Upper lobe of right lung (tissue), 1 donor: Measurements from ENCODE around the gene NACA2. TPM values are rescaled to one million over a fixed set of nuclear protein-coding genes. Genes with fewer than 3 reads are reported as not detected.

ENCODE experiments used
- ATAC-seq: fragments of 200-7000 bp; cut with Tn5 transposase; one replicate; pipeline ENCODE4 v1.9.1; 2020; ENCODE audit warnings: mild to moderate bottlenecking, moderate library complexity
- DNase-seq: peaks from one replicate; pipeline ENCODE4 v3.0.0-alpha.2; 2020
- H3K27ac ChIP-seq: fragments of 200-600 bp; one replicate; pipeline ENCODE4 v1.8.0; 2022
- H3K27me3 ChIP-seq: fragments of 200-600 bp; one replicate; pipeline ENCODE4 v1.8.0; 2022; ENCODE audit warnings: mild to moderate bottlenecking
- H3K36me3 ChIP-seq: fragments of 200-600 bp; one replicate; pipeline ENCODE4 v1.8.0; 2022
- H3K4me1 ChIP-seq: fragments of 200-600 bp; one replicate; pipeline ENCODE4 v1.8.0; 2022
- H3K4me3 ChIP-seq: fragments of 200-600 bp; one replicate; pipeline ENCODE4 v1.8.0; 2022; ENCODE audit warnings: mild to moderate bottlenecking
- H3K9me3 ChIP-seq: fragments of 200-600 bp; one replicate; pipeline ENCODE4 v1.8.0; 2022
- intact Hi-C: fragments of 100-400 bp; cut with DNase I; formaldehyde crosslinking; loops from one replicate; pipeline ENCODE4 v1.11.0; 2022
- total RNA-seq: library from RNA; stranded (reverse); fragmentation: NEBNext Ultra II Directional; extraction: Animal tissue kit (Norgen Biotek cat#: 25700); gene quantifications from one replicate; pipeline ENCODE4 v1.2.1, GENCODE V29; 2021
- TF ChIP-seq, protein P1 (sequence below): fragments of 200-600 bp; IDR thresholded peaks from one replicate; pipeline ENCODE4 v1.8.0; 2022; ENCODE audit warnings: antibody characterized with exemption
- donor health status: DM: no; HTN: yes; CAD: no; lungs with severe emphysema.

Gene NACA2
- total RNA-seq, 1 donor from 2014 or later, result not detected

GRCh38 chr17:61625564-61625963 is 34.5 kb upstream of the NACA2 start:
- no peaks in the 10 kb centered on the region for H3K4me1 ChIP-seq
- intact Hi-C loops, result no loop called here
- H3K9me3 ChIP-seq, result no peaks in the 10 kb centered on the region
- ATAC-seq (no peak), DNase-seq (no peak)
- H3K36me3 ChIP-seq, result no peaks in the 10 kb centered on the region
- no peak overlapping the region for H3K27ac ChIP-seq
- TF ChIP-seq, protein P1, sequence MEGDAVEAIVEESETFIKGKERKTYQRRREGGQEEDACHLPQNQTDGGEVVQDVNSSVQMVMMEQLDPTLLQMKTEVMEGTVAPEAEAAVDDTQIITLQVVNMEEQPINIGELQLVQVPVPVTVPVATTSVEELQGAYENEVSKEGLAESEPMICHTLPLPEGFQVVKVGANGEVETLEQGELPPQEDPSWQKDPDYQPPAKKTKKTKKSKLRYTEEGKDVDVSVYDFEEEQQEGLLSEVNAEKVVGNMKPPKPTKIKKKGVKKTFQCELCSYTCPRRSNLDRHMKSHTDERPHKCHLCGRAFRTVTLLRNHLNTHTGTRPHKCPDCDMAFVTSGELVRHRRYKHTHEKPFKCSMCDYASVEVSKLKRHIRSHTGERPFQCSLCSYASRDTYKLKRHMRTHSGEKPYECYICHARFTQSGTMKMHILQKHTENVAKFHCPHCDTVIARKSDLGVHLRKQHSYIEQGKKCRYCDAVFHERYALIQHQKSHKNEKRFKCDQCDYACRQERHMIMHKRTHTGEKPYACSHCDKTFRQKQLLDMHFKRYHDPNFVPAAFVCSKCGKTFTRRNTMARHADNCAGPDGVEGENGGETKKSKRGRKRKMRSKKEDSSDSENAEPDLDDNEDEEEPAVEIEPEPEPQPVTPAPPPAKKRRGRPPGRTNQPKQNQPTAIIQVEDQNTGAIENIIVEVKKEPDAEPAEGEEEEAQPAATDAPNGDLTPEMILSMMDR, result no peak
- H3K27me3 ChIP-seq, result no peaks in the 10 kb centered on the region
- no peak overlapping the region for H3K4me3 ChIP-seq

DNA sequence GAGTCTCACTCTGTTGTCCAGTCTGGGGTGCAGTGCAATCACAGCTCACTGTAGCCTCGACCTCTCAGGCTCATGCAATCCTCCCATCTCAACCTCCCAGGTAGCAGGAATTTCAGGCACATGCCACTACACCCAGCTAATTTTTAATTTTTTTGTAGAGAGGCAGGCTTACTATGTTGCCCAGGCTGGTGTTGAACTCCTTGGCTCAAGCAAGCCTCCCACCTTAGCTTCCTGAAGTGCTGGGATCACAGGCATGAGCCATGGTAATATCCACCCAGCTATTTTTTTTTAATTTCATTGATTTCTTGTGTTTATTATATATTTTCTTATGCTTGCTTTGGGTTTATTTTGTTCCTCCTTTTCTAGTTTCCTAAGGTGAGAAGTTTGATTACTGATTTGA is 33.9 kb upstream of the NACA2 start:
- no peaks in the 10 kb centered on the region for H3K36me3 ChIP-seq
- H3K4me3 ChIP-seq, result no peak overlapping the region
- no peaks in the 10 kb centered on the region for H3K4me1 ChIP-seq
- DNase-seq, result no peak
- TF ChIP-seq, protein P1, result no peak
- ATAC-seq, result no peak
- no peaks in the 10 kb centered on the region for H3K27me3 ChIP-seq
- intact Hi-C loops, result no loop called here
- peaks cover 2% of the 10 kb centered on the region for H3K9me3 ChIP-seq
- no peak overlapping the region for H3K27ac ChIP-seq

- no peak overlapping the region for H3K27ac ChIP-seq
- no peaks in the 10 kb centered on the region for H3K36me3 ChIP-seq
- TF ChIP-seq, protein P1, result no peak
- DNase-seq (no peak), ATAC-seq (no peak)
- intact Hi-C loops, result no loop called here
- no peaks in the 10 kb centered on the region for H3K4me1 ChIP-seq
- no peak overlapping the region for H3K4me3 ChIP-seq
- no peaks in the 10 kb centered on the region for H3K27me3 ChIP-seq
- H3K9me3 ChIP-seq, result peaks cover 4% of the 10 kb centered on the region
Measured at GRCh38 chr17:61621317-61621716, 30.3 kb upstream of the NACA2 start.

- Histone ChIP-seq H3K36me3 (no peaks in the 10 kb centered on the region), H3K9me3 (peaks cover 4% of the 10 kb centered on the region), H3K4me3 (no peak overlapping the region), H3K4me1 (no peaks in the 10 kb centered on the region), H3K27ac (no peak overlapping the region), H3K27me3 (no peaks in the 10 kb centered on the region)
- DNase-seq (no peak), ATAC-seq (no peak)
- intact Hi-C loops, result no loop called here
- TF ChIP-seq, protein P1, result no peak
Measured at GRCh38 chr17:61619953-61620352, 28.9 kb upstream of the NACA2 start.

DNA sequence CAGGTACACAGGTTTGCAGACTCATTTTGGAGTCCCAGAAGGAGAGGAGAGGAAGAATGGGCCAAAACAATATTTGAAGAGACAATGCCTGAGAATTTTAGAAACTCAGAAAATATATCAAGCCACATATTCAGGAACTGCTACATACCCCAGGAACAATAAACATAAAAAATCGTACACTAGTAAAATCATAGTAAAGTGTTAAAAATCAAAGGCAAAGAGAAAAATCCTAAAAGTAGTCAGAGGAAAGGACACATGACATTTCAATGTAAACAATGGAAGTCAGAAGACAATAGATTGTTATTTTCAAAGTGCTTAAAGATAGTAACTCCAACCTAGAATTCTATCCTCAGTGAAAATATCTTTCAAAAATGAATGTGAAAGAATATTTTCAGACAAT is 28.5 kb upstream of the NACA2 start:
- intact Hi-C loops, result no loop called here
- DNase-seq, result no peak
- Histone ChIP-seq H3K27ac (no peak overlapping the region), H3K9me3 (peaks cover 4% of the 10 kb centered on the region), H3K4me1 (no peaks in the 10 kb centered on the region), H3K4me3 (no peak overlapping the region), H3K36me3 (no peaks in the 10 kb centered on the region), H3K27me3 (no peaks in the 10 kb centered on the region)
- TF ChIP-seq, protein P1, result no peak
- ATAC-seq, result no peak

DNA sequence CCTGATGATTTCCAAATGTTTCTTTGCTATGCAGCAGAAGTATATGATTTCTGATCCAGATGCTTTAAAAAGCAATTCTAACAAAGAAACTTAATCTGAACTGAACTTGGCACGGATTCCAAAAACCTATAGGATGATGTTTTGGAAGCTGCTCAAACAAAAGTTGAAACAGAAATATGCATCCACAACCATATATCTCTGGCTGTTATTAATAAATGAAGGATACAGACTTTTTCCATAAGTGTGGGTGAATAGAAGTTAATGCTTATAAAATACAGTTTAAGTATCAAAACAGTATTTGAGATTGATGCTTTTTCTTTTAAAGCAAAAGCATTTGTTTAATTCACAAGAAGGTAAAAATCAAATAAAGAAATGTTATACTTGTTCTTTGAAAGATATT is 27.9 kb upstream of the NACA2 start:
- H3K27ac ChIP-seq, result no peak overlapping the region
- H3K27me3 ChIP-seq, result no peaks in the 10 kb centered on the region
- TF ChIP-seq, protein P1, result no peak
- H3K4me1 ChIP-seq, result no peaks in the 10 kb centered on the region
- no peaks in the 10 kb centered on the region for H3K36me3 ChIP-seq
- ATAC-seq (no peak), DNase-seq (no peak)
- intact Hi-C loops, result no loop called here
- H3K4me3 ChIP-seq, result no peak overlapping the region
- peaks cover 4% of the 10 kb centered on the region for H3K9me3 ChIP-seq
